Uterus (tissue), 4 donors: Measurements from ENCODE around the gene TRABD2B. TPM values are rescaled to one million over a fixed set of nuclear protein-coding genes. Genes with fewer than 3 reads are reported as not detected.

ENCODE experiments used
- DNase-seq, 2 donors: peaks; one replicate each; pipeline ENCODE4 v3.0.0-alpha.2; 2019 to 2020
- H3K27ac ChIP-seq, 2 donors: fragments of 200-600 bp; sonication (generic); 1 replicate in 1 of 2; 2 replicates in 1 of 2; pipeline ENCODE4 v1.5.1; 2016 to 2018
- H3K27me3 ChIP-seq, 2 donors: fragments of 200-600 bp; sonication (generic); one replicate each; pipeline ENCODE4 v1.5.1; 2018 to 2019; ENCODE audit warnings: control low read depth in 1 of 2
- H3K36me3 ChIP-seq, 2 donors: fragments of 200-600 bp; sonication (generic); one replicate each; pipeline ENCODE4 v1.5.1; 2019; ENCODE audit warnings: control low read depth in 1 of 2
- H3K4me1 ChIP-seq, 2 donors: fragments of 200-600 bp; sonication (generic); one replicate each; pipeline ENCODE4 v1.5.1; 2018 to 2019; ENCODE audit warnings: control low read depth in 1 of 2
- H3K4me3 ChIP-seq, 2 donors: fragments of 200-600 bp; sonication (generic); 1 replicate in 1 of 2; 2 replicates in 1 of 2; pipeline ENCODE4 v1.5.1; 2018 to 2019; ENCODE audit warnings: mild to moderate bottlenecking in 1 of 2
- H3K9me3 ChIP-seq, 2 donors: fragments of 200-600 bp; sonication (generic); one replicate each; pipeline ENCODE4 v1.5.1; 2019; ENCODE audit warnings: control low read depth in 1 of 2
- POLR2A ChIP-seq, 2 donors: fragments of 450-650 bp; IDR thresholded peaks; one replicate each; pipeline ENCODE4 v1.6.1; 2016; ENCODE audit warnings: antibody characterized with exemption in 2 of 2, mild to moderate bottlenecking in 1 of 2, moderate library complexity in 1 of 2
- intact Hi-C: fragments of 100-400 bp; cut with DNase I; formaldehyde crosslinking; loops from one replicate; pipeline ENCODE4 v1.15.1; 2023; ENCODE audit warnings: low total_unique reads
- total RNA-seq, 4 donors: library from RNA; depleted of rRNA in 3 of 4; stranded (reverse); fragments of >200 nt in 3 of 4; gene quantifications; one replicate each; pipeline versions ENCODE4 v1.1.0 to v1.2.4, GENCODE V29; 2014 to 2023
- TF ChIP-seq, protein P1 (sequence below), 4 experiments: fragments of 200-600 bp in 2 of 4; fragments of 450-650 bp in 2 of 4; sonication (generic) in 2 of 4; IDR thresholded peaks; one replicate each; pipeline ENCODE4 v1.5.1; 2016 to 2019; ENCODE audit warnings: antibody characterized with exemption in 4 of 4, mild to moderate bottlenecking in 2 of 4, moderate library complexity in 1 of 4
- donor health status: DM: yes; HTN: yes; CAD: no.

The TRABD2B gene
- total RNA-seq, 4 donors from 2014 or later, result under 0.01 to 1.6 (median 1.0) TPM

- intact Hi-C loops, result no loop called here
Measured at GRCh38 chr1:47824716-47825115, 172.5 kb downstream of the TRABD2B start.

GRCh38 chr1:47824297-47824696 lies 172.9 kb downstream of the TRABD2B start:
- no peak for DNase-seq
- intact Hi-C loops, result no loop called here
- Histone ChIP-seq H3K27me3 (no peaks in the 10 kb centered on the region), H3K4me3 (no peak overlapping the region), H3K4me1 (no peaks in the 10 kb centered on the region), H3K36me3 (no peaks in the 10 kb centered on the region), H3K27ac (no peak overlapping the region), H3K9me3 (no peaks in the 10 kb centered on the region)
- no peak for TF ChIP-seq POLR2A (IDR thresholded peaks at IDR 0.05)
- TF ChIP-seq, protein P1, sequence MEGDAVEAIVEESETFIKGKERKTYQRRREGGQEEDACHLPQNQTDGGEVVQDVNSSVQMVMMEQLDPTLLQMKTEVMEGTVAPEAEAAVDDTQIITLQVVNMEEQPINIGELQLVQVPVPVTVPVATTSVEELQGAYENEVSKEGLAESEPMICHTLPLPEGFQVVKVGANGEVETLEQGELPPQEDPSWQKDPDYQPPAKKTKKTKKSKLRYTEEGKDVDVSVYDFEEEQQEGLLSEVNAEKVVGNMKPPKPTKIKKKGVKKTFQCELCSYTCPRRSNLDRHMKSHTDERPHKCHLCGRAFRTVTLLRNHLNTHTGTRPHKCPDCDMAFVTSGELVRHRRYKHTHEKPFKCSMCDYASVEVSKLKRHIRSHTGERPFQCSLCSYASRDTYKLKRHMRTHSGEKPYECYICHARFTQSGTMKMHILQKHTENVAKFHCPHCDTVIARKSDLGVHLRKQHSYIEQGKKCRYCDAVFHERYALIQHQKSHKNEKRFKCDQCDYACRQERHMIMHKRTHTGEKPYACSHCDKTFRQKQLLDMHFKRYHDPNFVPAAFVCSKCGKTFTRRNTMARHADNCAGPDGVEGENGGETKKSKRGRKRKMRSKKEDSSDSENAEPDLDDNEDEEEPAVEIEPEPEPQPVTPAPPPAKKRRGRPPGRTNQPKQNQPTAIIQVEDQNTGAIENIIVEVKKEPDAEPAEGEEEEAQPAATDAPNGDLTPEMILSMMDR (IDR thresholded peaks at IDR 0.05), result no peak

More at GRCh38 chr1:47824716-47825115, 172.5 kb downstream of the TRABD2B start:
- no peaks in the 10 kb centered on the region for H3K27me3 ChIP-seq
- H3K4me3 ChIP-seq, result no peak overlapping the region
- no peaks in the 10 kb centered on the region for H3K4me1 ChIP-seq
- no peak overlapping the region for H3K27ac ChIP-seq
- H3K9me3 ChIP-seq, result no peaks in the 10 kb centered on the region
- DNase-seq, result no peak
- no peaks in the 10 kb centered on the region for H3K36me3 ChIP-seq
- TF ChIP-seq, protein P1 (IDR thresholded peaks at IDR 0.05), result no peak
- TF ChIP-seq POLR2A (IDR thresholded peaks at IDR 0.05), result no peak

DNA sequence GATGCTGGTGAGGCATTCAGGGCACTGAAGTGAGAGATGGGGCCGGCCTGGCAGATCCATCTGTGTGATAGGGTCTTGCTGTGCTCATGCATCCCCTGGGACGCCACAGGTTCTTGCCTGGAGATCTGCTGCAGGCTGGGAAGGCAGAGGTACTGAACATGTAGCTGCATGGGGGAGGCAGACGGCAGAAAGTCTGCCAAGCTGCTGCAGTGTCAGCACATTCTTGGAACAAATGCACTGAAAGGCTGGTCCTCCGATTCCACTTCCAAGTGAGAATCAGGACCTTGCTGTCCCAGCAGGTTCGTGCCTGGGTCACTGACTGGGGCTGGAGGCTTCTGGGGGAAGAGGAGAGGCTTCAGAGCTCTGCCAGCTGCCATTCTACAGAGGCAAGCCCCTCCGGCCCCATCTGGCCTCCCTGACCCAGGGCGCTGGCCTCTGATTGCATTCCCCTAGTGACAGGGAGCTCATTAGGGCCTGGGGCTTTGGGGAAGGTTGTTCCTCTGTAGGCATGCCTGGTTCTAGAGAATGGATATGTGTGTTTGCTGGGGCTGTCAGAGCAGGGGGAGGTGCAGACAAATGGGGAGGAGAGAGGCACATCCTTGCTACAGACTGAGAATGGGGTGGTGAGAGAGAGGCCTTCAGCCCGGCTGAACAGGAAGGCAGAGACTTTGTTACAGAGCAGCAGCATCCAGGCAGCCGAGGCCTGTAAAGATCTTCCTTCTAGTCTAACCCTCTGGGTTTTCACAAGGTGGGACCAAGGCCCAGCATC lies 174.0 kb downstream of the TRABD2B start:
- no peak for DNase-seq
- Histone ChIP-seq H3K4me3 (no peak overlapping the region), H3K9me3 (no peaks in the 10 kb centered on the region), H3K36me3 (no peaks in the 10 kb centered on the region), H3K27me3 (no peaks in the 10 kb centered on the region), H3K27ac (no peak overlapping the region), H3K4me1 (no peaks in the 10 kb centered on the region)
- no peak for TF ChIP-seq POLR2A (IDR thresholded peaks at IDR 0.05)
- TF ChIP-seq, protein P1 (IDR thresholded peaks at IDR 0.05), result no peak
- intact Hi-C loops, result no loop called here

- H3K4me1 ChIP-seq, result no peaks in the 10 kb centered on the region
- no peaks in the 10 kb centered on the region for H3K9me3 ChIP-seq
- TF ChIP-seq POLR2A (IDR thresholded peaks at IDR 0.05), result no peak
- intact Hi-C loops, result no loop called here
- no peak overlapping the region for H3K4me3 ChIP-seq
- no peak overlapping the region for H3K27ac ChIP-seq
- H3K36me3 ChIP-seq, result no peaks in the 10 kb centered on the region
- H3K27me3 ChIP-seq, result no peaks in the 10 kb centered on the region
- no peak for DNase-seq
Measured at GRCh38 chr1:47821760-47822159, 175.4 kb downstream of the TRABD2B start.

- intact Hi-C loops, result no loop called here
- Histone ChIP-seq H3K9me3 (no peaks in the 10 kb centered on the region), H3K4me3 (no peak overlapping the region), H3K27ac (no peak overlapping the region), H3K4me1 (no peaks in the 10 kb centered on the region), H3K27me3 (no peaks in the 10 kb centered on the region), H3K36me3 (no peaks in the 10 kb centered on the region)
- DNase-seq, result no peak
- TF ChIP-seq, protein P1 (IDR thresholded peaks at IDR 0.05), result no peak
- no peak for TF ChIP-seq POLR2A (IDR thresholded peaks at IDR 0.05)
Measured at GRCh38 chr1:47819574-47819888, 177.7 kb downstream of the TRABD2B start.
